Mesendoderm (in vitro differentiated cells): ENCODE results near the gene PNPLA8.
A peak's percentile ranks its signal among the peaks of the same experiment; 100 is the strongest.

Experiments used
- DNase-seq: peaks from one replicate; pipeline ENCODE4 v3.0.0; 2013
- H2AK5ac ChIP-seq: 2 replicates; pipeline ENCODE4 v1.6.1; 2013; ENCODE audit warnings: low read length, inconsistent platforms
- H2BK120ac ChIP-seq: 2 replicates; pipeline ENCODE4 v1.6.1; 2013; ENCODE audit warnings: low read depth, mild to moderate bottlenecking, low read length, moderate library complexity, mixed read lengths
- H2BK15ac ChIP-seq: replicated peaks from 2 replicates; pipeline ENCODE4 v1.6.1; 2013; ENCODE audit warnings: low read depth, mild to moderate bottlenecking, moderate library complexity
- H2BK5ac ChIP-seq: 2 replicates; pipeline ENCODE4 v1.6.1; 2013; ENCODE audit warnings: low read length, inconsistent platforms
- H3K18ac ChIP-seq: 2 replicates; pipeline ENCODE4 v1.6.1; 2013; ENCODE audit warnings: mild to moderate bottlenecking, low read length, mixed read lengths
- H3K23ac ChIP-seq: one replicate; pipeline ENCODE4 v1.6.1; 2013; ENCODE audit warnings: low read length
- H3K27ac ChIP-seq: 2 replicates; pipeline ENCODE4 v1.5.1; 2013; ENCODE audit warnings: low read depth, mild to moderate bottlenecking, inconsistent platforms, low read length, moderate library complexity
- H3K27me3 ChIP-seq: 2 replicates; pipeline ENCODE4 v1.6.1; 2013; ENCODE audit warnings: low read length, control low read depth, mild to moderate bottlenecking, inconsistent platforms; ENCODE audit not compliant: insufficient read depth, poor library complexity
- H3K36me3 ChIP-seq: 2 replicates; pipeline ENCODE4 v1.6.1; 2013; ENCODE audit warnings: low read length, inconsistent platforms; ENCODE audit not compliant: control insufficient read depth, insufficient read depth
- H3K4ac ChIP-seq: one replicate; pipeline ENCODE4 v1.6.1; 2013; ENCODE audit warnings: low read depth, mild to moderate bottlenecking, low read length, moderate library complexity
- H3K4me1 ChIP-seq: 2 replicates; pipeline ENCODE4 v1.6.1; 2013; ENCODE audit warnings: low read depth, low read length, inconsistent platforms; ENCODE audit not compliant: control insufficient read depth
- H3K4me2 ChIP-seq: 2 replicates; pipeline ENCODE4 v1.6.1; 2013; ENCODE audit warnings: low read length
- H3K4me3 ChIP-seq: 2 replicates; pipeline ENCODE4 v1.5.1; 2013; ENCODE audit warnings: mild to moderate bottlenecking, low read length
- H3K56ac ChIP-seq: one replicate; pipeline ENCODE4 v1.6.1; 2013; ENCODE audit warnings: low read length
- H3K79me1 ChIP-seq: 2 replicates; pipeline ENCODE4 v1.6.1; 2013; ENCODE audit warnings: low read length, inconsistent platforms
- H3K79me2 ChIP-seq: 2 replicates; pipeline ENCODE4 v1.6.1; 2013; ENCODE audit warnings: mild to moderate bottlenecking, low read length; ENCODE audit not compliant: control insufficient read depth, insufficient read depth
- H3K9ac ChIP-seq: 2 replicates; pipeline ENCODE4 v1.6.1; 2013; ENCODE audit warnings: low read length, inconsistent platforms
- H4K5ac ChIP-seq: one replicate; pipeline ENCODE4 v1.6.1; 2013; ENCODE audit warnings: low read length
- H4K8ac ChIP-seq: one replicate; pipeline ENCODE4 v1.6.1; 2013; ENCODE audit warnings: low read depth, mild to moderate bottlenecking, control low read depth, low read length, moderate library complexity
- WGBS: extraction: QIAGEN DNeasy Blood & Tissue Kit; methylation state at CpG from one replicate; pipeline ENCODE4 v1.1.7; 2013; ENCODE audit warnings: low lambda C conversion rate, missing lambda C conversion rate; ENCODE audit not compliant: insufficient coverage; ENCODE audit errors: extremely low coverage; 5-methylcytosine and 5-hydroxymethylcytosine counted together

PNPLA8 gene

GRCh38 chr7:108535744-108536143 is 9.8 kb upstream of the PNPLA8 start:
- H3K4me1 ChIP-seq = no peaks in the 10 kb centered on the region
- H4K8ac ChIP-seq = no peak overlapping the region
- H3K79me1 ChIP-seq = no peaks in the 10 kb centered on the region
- H3K18ac ChIP-seq = no peak overlapping the region
- no peak overlapping the region for H3K23ac ChIP-seq
- H4K5ac ChIP-seq = no peak overlapping the region
- no peak overlapping the region for H3K56ac ChIP-seq
- no peak overlapping the region for H2AK5ac ChIP-seq
- H2BK120ac ChIP-seq = no peak overlapping the region
- no peak for DNase-seq
- no peaks in the 10 kb centered on the region for H3K79me2 ChIP-seq
- no CpG with 5 or more reads among the region's 1 CpG for WGBS
- H3K27me3 ChIP-seq = no peaks in the 10 kb centered on the region
- H2BK15ac ChIP-seq = no peak overlapping the region
- no peak overlapping the region for H3K4me3 ChIP-seq
- no peaks in the 10 kb centered on the region for H3K36me3 ChIP-seq
- no peak overlapping the region for H3K4me2 ChIP-seq
- H2BK5ac ChIP-seq = no peak overlapping the region
- H3K9ac ChIP-seq = no peak overlapping the region
- H3K4ac ChIP-seq = no peak overlapping the region
- H3K27ac ChIP-seq = no peak overlapping the region

- no peak overlapping the region for H2AK5ac ChIP-seq
These were observed 9.3 kb upstream of the PNPLA8 start for GRCh38 chr7:108535257-108535656.

GRCh38 chr7:108533712-108534111 is 7.8 kb upstream of the PNPLA8 start:
- Histone ChIP-seq H4K8ac (no peak overlapping the region), H3K27ac (no peak overlapping the region), H3K9ac (no peak overlapping the region), H3K79me1 (no peaks in the 10 kb centered on the region), H2BK5ac (no peak overlapping the region), H3K4me3 (no peak overlapping the region), H3K23ac (no peak overlapping the region), H3K4me2 (no peak overlapping the region), H4K5ac (no peak overlapping the region), H3K79me2 (no peaks in the 10 kb centered on the region), H2BK15ac (no peak overlapping the region), H3K36me3 (no peaks in the 10 kb centered on the region), H2BK120ac (no peak overlapping the region), H2AK5ac (no peak overlapping the region), H3K56ac (no peak overlapping the region), H3K4ac (no peak overlapping the region), H3K4me1 (no peaks in the 10 kb centered on the region), H3K18ac (no peak overlapping the region), H3K27me3 (no peaks in the 10 kb centered on the region)
- no CpG with 5 or more reads among the region's 3 CpGs for WGBS
- DNase-seq = no peak

More at GRCh38 chr7:108535257-108535656, 9.3 kb upstream of the PNPLA8 start:
- Histone ChIP-seq H3K4ac (no peak overlapping the region), H3K4me1 (no peaks in the 10 kb centered on the region), H3K27ac (no peak overlapping the region), H3K56ac (no peak overlapping the region), H3K4me2 (no peak overlapping the region), H2BK15ac (no peak overlapping the region), H3K4me3 (no peak overlapping the region), H2BK120ac (no peak overlapping the region), H3K36me3 (no peaks in the 10 kb centered on the region), H4K5ac (no peak overlapping the region), H3K79me1 (no peaks in the 10 kb centered on the region), H3K23ac (no peak overlapping the region), H3K18ac (no peak overlapping the region), H4K8ac (no peak overlapping the region), H3K79me2 (no peaks in the 10 kb centered on the region), H3K27me3 (no peaks in the 10 kb centered on the region), H2BK5ac (no peak overlapping the region), H3K9ac (no peak overlapping the region)
- WGBS = no CpG with 5 or more reads among the region's 5 CpGs
- no peak for DNase-seq

GRCh38 chr7:108529341-108529740 is 3.4 kb upstream of the PNPLA8 start:
- H2BK5ac ChIP-seq = no peak overlapping the region
- no peak overlapping the region for H4K5ac ChIP-seq
- H3K9ac ChIP-seq = no peak overlapping the region
- H3K23ac ChIP-seq = no peak overlapping the region
- H2BK15ac ChIP-seq = no peak overlapping the region
- no CpG with 5 or more reads among the region's 3 CpGs for WGBS
- peaks cover 4% of the 10 kb centered on the region for H3K79me2 ChIP-seq
- no peak overlapping the region for H3K27ac ChIP-seq
- no peak overlapping the region for H3K4ac ChIP-seq
- H3K79me1 ChIP-seq = peaks cover 2% of the 10 kb centered on the region
- H2AK5ac ChIP-seq = no peak overlapping the region
- no peaks in the 10 kb centered on the region for H3K36me3 ChIP-seq
- H3K56ac ChIP-seq = no peak overlapping the region
- no peaks in the 10 kb centered on the region for H3K27me3 ChIP-seq
- no peak overlapping the region for H4K8ac ChIP-seq
- DNase-seq = peak; percentile 51
- H3K4me2 ChIP-seq = no peak overlapping the region
- no peak overlapping the region for H3K4me3 ChIP-seq
- H3K4me1 ChIP-seq = no peaks in the 10 kb centered on the region
- no peak overlapping the region for H3K18ac ChIP-seq
- no peak overlapping the region for H2BK120ac ChIP-seq

GRCh38 chr7:108528183-108528712 is 2.3 kb upstream of the PNPLA8 start:
- Histone ChIP-seq H3K18ac (no peak overlapping the region), H2BK120ac (no peak overlapping the region), H3K79me2 (peaks cover 7% of the 10 kb centered on the region), H3K4ac (no peak overlapping the region), H3K56ac (no peak overlapping the region), H4K8ac (no peak overlapping the region), H2BK5ac (no peak overlapping the region), H2AK5ac (no peak overlapping the region), H2BK15ac (no peak overlapping the region), H3K27ac (no peak overlapping the region), H3K4me1 (peaks cover 2% of the 10 kb centered on the region), H3K9ac (no peak overlapping the region), H3K4me3 (no peak overlapping the region), H4K5ac (no peak overlapping the region), H3K23ac (no peak overlapping the region), H3K36me3 (no peaks in the 10 kb centered on the region), H3K27me3 (no peaks in the 10 kb centered on the region), H3K79me1 (peaks cover 4% of the 10 kb centered on the region), H3K4me2 (no peak overlapping the region)
- no CpG with 5 or more reads among the region's 6 CpGs for WGBS
- no peak for DNase-seq

GRCh38 chr7:108526768-108527017 is 758 bp upstream of the PNPLA8 start:
- H3K79me1 ChIP-seq = peaks cover 4% of the 10 kb centered on the region
- peak overlapping the region; percentile 29 for H3K4me3 ChIP-seq
- H3K36me3 ChIP-seq = no peaks in the 10 kb centered on the region
- H3K9ac ChIP-seq = peak overlapping the region; percentile 72
- peak overlapping the region; percentile 88 for H3K56ac ChIP-seq
- H3K27me3 ChIP-seq = no peaks in the 10 kb centered on the region
- H4K5ac ChIP-seq = no peak overlapping the region
- H2BK15ac ChIP-seq = no peak overlapping the region
- H2AK5ac ChIP-seq = no peak overlapping the region
- H4K8ac ChIP-seq = peak overlapping the region; percentile 16
- H2BK5ac ChIP-seq = no peak overlapping the region
- WGBS = no CpG with 5 or more reads among the region's 3 CpGs
- peak overlapping the region; percentile 85 for H3K27ac ChIP-seq
- H3K23ac ChIP-seq = no peak overlapping the region
- peak overlapping the region; percentile 17 for H3K4me2 ChIP-seq
- no peak overlapping the region for H2BK120ac ChIP-seq
- no peak overlapping the region for H3K4ac ChIP-seq
- H3K18ac ChIP-seq = no peak overlapping the region
- no peak for DNase-seq
- H3K79me2 ChIP-seq = peaks cover 7% of the 10 kb centered on the region
- H3K4me1 ChIP-seq = peaks cover 6% of the 10 kb centered on the region
